CD14-positive monocyte (primary cell): ENCODE results near the gene FSHR. TPM values are rescaled to one million over a fixed set of nuclear protein-coding genes. Genes with fewer than 3 reads are reported as not detected.

Experiments used
- DNase-seq, 3 donors: peaks; one replicate each; pipeline ENCODE4 v3.0.0-alpha.2; 2011 to 2022
- H2AFZ ChIP-seq: 2 replicates; pipeline ENCODE4 v1.6.0; 2012; ENCODE audit warnings: mild to moderate bottlenecking, low read depth, low read length, inconsistent platforms; ENCODE audit not compliant: insufficient read depth, poor library complexity, severe bottlenecking
- H3K27ac ChIP-seq, 2 donors: 1 replicate in 1 of 2; 2 replicates in 1 of 2; pipeline ENCODE4 v1.5.1; 2012 to 2013; ENCODE audit warnings: low read length in 2 of 2, control low read depth in 1 of 2, inconsistent platforms in 1 of 2, low read depth in 1 of 2, mild to moderate bottlenecking in 1 of 2
- H3K27me3 ChIP-seq, 2 donors: one replicate each; pipeline versions ENCODE4 v1.6.0 to v1.6.1; 2011 to 2013; ENCODE audit warnings: low read length in 2 of 2; ENCODE audit not compliant: control insufficient read depth in 2 of 2, insufficient read depth in 2 of 2
- H3K36me3 ChIP-seq, 2 donors: replicated peaks in 1 of 2; 1 replicate in 1 of 2; 2 replicates in 1 of 2; pipeline versions ENCODE4 v1.5.1 to v1.6.1; 2012 to 2013; ENCODE audit warnings: low read length in 2 of 2, control low read depth in 1 of 2, inconsistent platforms in 1 of 2, mild to moderate bottlenecking in 1 of 2; ENCODE audit not compliant: insufficient read depth in 2 of 2, control insufficient read depth in 1 of 2
- H3K4me1 ChIP-seq, 2 donors: 1 replicate in 1 of 2; 2 replicates in 1 of 2; pipeline versions ENCODE4 v1.5.1 to v1.6.1; 2012 to 2013; ENCODE audit warnings: low read length in 2 of 2, control low read depth in 1 of 2, inconsistent platforms in 1 of 2, mild to moderate bottlenecking in 1 of 2, moderate library complexity in 1 of 2; ENCODE audit not compliant: insufficient read depth in 2 of 2, control insufficient read depth in 1 of 2
- H3K4me2 ChIP-seq: replicated peaks from 2 replicates; pipeline ENCODE3; 2012; ENCODE audit warnings: low read length, moderate library complexity, mild to moderate bottlenecking; ENCODE audit not compliant: poor library complexity, severe bottlenecking; ENCODE audit errors: extremely low read depth
- H3K4me3 ChIP-seq, 3 experiments: fragments of 200-600 bp in 1 of 3; sonication (generic) in 1 of 3; replicated peaks in 1 of 3; 1 replicate in 2 of 3; 2 replicates in 1 of 3; pipeline ENCODE4 v1.5.1; 2011 to 2013; ENCODE audit warnings: low read length in 3 of 3, mild to moderate bottlenecking in 3 of 3, control low read depth in 2 of 3, low read depth in 2 of 3, inconsistent platforms in 1 of 3, moderate library complexity in 1 of 3
- H3K79me2 ChIP-seq: 2 replicates; pipeline ENCODE4 v1.6.0; 2012; ENCODE audit warnings: mild to moderate bottlenecking, control low read depth, inconsistent platforms, low read length, moderate library complexity; ENCODE audit not compliant: insufficient read depth
- H3K9ac ChIP-seq: 2 replicates; pipeline ENCODE4 v1.6.0; 2017; ENCODE audit warnings: low read length, mild to moderate bottlenecking; ENCODE audit not compliant: insufficient read depth, poor library complexity, severe bottlenecking
- H3K9me3 ChIP-seq, 2 donors: replicated peaks in 1 of 2; 1 replicate in 1 of 2; 2 replicates in 1 of 2; pipeline versions ENCODE4 v1.5.1 to v1.6.1; 2012 to 2013; ENCODE audit warnings: low read length in 2 of 2, control low read depth in 1 of 2; ENCODE audit not compliant: control insufficient read depth in 1 of 2, insufficient read depth in 1 of 2
- H4K20me1 ChIP-seq: 2 replicates; pipeline ENCODE4 v1.6.0; 2012; ENCODE audit warnings: mild to moderate bottlenecking, low read length, control low read depth, moderate library complexity; ENCODE audit not compliant: insufficient read depth
- H3K27ac Mint-ChIP-seq, 7 donors: one replicate each; pipeline ENCODE4 v1.8.0; 2020; ENCODE audit warnings: mild to moderate bottlenecking in 7 of 7, mixed read lengths in 7 of 7, moderate library complexity in 6 of 7, inconsistent platforms in 2 of 7
- H3K27me3 Mint-ChIP-seq, 3 donors: one replicate each; pipeline ENCODE4 v1.8.0; 2021 to 2022; ENCODE audit warnings: low read depth in 3 of 3, mild to moderate bottlenecking in 3 of 3, mixed read lengths in 3 of 3, moderate library complexity in 3 of 3, inconsistent platforms in 1 of 3
- H3K36me3 Mint-ChIP-seq, 2 donors: one replicate each; pipeline ENCODE4 v1.8.0; 2020; ENCODE audit warnings: mixed read lengths in 2 of 2, inconsistent platforms in 1 of 2, mild to moderate bottlenecking in 1 of 2
- H3K4me1 Mint-ChIP-seq: one replicate; pipeline ENCODE4 v1.8.0; 2020; ENCODE audit warnings: mild to moderate bottlenecking, mixed read lengths
- H3K4me3 Mint-ChIP-seq, 2 donors: one replicate each; pipeline ENCODE4 v1.8.0; 2020; ENCODE audit warnings: mild to moderate bottlenecking in 2 of 2, mixed read lengths in 2 of 2, moderate library complexity in 1 of 2
- H3K9me3 Mint-ChIP-seq, 7 donors: one replicate each; pipeline ENCODE4 v1.8.0; 2020 to 2022; ENCODE audit warnings: mixed read lengths in 7 of 7, mild to moderate bottlenecking in 6 of 7, moderate library complexity in 6 of 7, inconsistent platforms in 2 of 7
- WGBS: methylation state at CpG from one replicate; pipeline ENCODE4 v1.1.5; 2013; ENCODE audit warnings: missing lambda C conversion rate; ENCODE audit not compliant: insufficient coverage; 5-methylcytosine and 5-hydroxymethylcytosine counted together
- intact Hi-C, 2 donors: fragments of 100-400 bp; cut with micrococcal nuclease; formaldehyde crosslinking; loops; one replicate each; pipeline versions ENCODE4 v1.15.0 to v1.15.1; 2023
- polyA plus RNA-seq, 3 donors: library from polyadenylated mRNA; depleted of rRNA in 1 of 3; unstranded in 2 of 3; stranded (reverse) in 1 of 3; fragments of 300-500 nt in 2 of 3; fragments of >200 nt in 1 of 3; fragmentation: Illumina TruSeq in 2 of 3; gene quantifications; 1 replicate in 2 of 3; 2 replicates in 1 of 3; pipeline ENCODE4 v1.2.3, GENCODE V29; 2012 to 2021
- TF ChIP-seq, protein P1 (sequence below): fragments of 200-600 bp; IDR thresholded peaks from one replicate; pipeline ENCODE4 v1.8.0; 2022; ENCODE audit warnings: antibody characterized with exemption, mild to moderate bottlenecking

FSHR gene
- polyA plus RNA-seq, 3 donors = not detected

DNA sequence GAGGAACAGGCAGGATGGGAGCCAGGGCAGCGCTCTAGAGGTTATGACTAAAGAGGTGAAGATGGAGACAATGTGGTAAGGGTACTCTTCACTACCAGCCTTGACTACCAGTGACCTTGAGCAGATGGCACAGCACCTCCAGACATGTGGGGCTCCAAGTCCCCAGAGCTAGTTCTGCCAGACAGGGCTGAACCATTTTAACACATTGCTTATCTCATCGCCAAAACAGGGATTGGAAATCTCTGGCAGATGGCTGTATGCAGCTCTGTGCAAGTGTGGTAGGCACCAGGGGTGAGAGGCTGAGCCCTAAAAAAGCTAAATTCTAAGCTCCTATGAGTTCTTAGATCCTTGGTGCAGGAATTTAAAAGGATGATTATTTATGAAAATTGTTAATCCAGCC is 41.3 kb downstream of the FSHR start:
- Histone ChIP-seq H3K4me1 (no peaks in the 10 kb centered on the region), H2AFZ (no peak overlapping the region), H3K27me3 (no peaks in the 10 kb centered on the region), H3K4me2 (no peak overlapping the region), H3K9ac (no peak overlapping the region), H3K27ac (no peak overlapping the region), H4K20me1 (no peaks in the 10 kb centered on the region), H3K79me2 (no peaks in the 10 kb centered on the region), H3K9me3 (no peaks in the 10 kb centered on the region), H3K4me3 (no peak overlapping the region), H3K36me3 (no peaks in the 10 kb centered on the region)
- Mint-ChIP-seq H3K4me1 (no peaks in the 10 kb centered on the region), H3K36me3 (no peaks in the 10 kb centered on the region), H3K27me3 (peaks cover 0 to 3% (median 2%) of the 10 kb centered on the region in 3 donors), H3K9me3 (peaks cover 0 to 7% (median 0%) of the 10 kb centered on the region in 7 donors), H3K4me3 (no peak overlapping the region), H3K27ac (no peak overlapping the region)
- DNase-seq = no peak
- intact Hi-C loops = no loop called here
- TF ChIP-seq, protein P1, sequence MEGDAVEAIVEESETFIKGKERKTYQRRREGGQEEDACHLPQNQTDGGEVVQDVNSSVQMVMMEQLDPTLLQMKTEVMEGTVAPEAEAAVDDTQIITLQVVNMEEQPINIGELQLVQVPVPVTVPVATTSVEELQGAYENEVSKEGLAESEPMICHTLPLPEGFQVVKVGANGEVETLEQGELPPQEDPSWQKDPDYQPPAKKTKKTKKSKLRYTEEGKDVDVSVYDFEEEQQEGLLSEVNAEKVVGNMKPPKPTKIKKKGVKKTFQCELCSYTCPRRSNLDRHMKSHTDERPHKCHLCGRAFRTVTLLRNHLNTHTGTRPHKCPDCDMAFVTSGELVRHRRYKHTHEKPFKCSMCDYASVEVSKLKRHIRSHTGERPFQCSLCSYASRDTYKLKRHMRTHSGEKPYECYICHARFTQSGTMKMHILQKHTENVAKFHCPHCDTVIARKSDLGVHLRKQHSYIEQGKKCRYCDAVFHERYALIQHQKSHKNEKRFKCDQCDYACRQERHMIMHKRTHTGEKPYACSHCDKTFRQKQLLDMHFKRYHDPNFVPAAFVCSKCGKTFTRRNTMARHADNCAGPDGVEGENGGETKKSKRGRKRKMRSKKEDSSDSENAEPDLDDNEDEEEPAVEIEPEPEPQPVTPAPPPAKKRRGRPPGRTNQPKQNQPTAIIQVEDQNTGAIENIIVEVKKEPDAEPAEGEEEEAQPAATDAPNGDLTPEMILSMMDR = no peak
- WGBS = no CpG with 5 or more reads among the region's 2 CpGs

DNA sequence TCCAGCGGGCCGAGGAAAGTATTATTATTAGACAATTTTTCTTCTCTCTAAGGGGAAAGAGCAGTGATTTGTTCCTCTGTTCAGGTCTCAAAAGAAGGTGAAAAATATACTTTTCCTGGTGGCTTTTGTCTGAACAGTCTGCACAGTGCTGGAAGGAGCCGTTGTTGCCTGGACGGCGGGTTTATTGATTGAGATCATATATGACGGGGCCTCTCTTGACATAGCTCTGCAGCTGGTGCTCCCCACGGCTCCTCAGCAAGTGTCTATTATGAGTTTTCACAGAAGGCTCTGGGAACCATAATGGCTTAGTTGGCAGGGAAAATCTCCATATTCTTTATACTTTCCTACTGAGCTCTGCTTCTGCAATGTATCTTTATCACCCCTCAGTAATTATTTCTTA is 42.9 kb downstream of the FSHR start:
- Histone ChIP-seq H3K36me3 (no peaks in the 10 kb centered on the region), H3K4me3 (no peak overlapping the region), H3K9me3 (no peaks in the 10 kb centered on the region), H3K4me2 (no peak overlapping the region), H2AFZ (no peak overlapping the region), H3K27ac (no peak overlapping the region), H3K4me1 (no peaks in the 10 kb centered on the region), H3K79me2 (no peaks in the 10 kb centered on the region), H4K20me1 (no peaks in the 10 kb centered on the region), H3K9ac (no peak overlapping the region), H3K27me3 (no peaks in the 10 kb centered on the region)
- 91% methylated on average over 5 of the region's 7 CpGs for WGBS
- H3K27ac Mint-ChIP-seq = no peak overlapping the region
- H3K27me3 Mint-ChIP-seq = peaks cover 0 to 2% (median 0%) of the 10 kb centered on the region in 3 donors
- H3K36me3 Mint-ChIP-seq = no peaks in the 10 kb centered on the region
- no peaks in the 10 kb centered on the region for H3K4me1 Mint-ChIP-seq
- H3K9me3 Mint-ChIP-seq = peaks cover 0 to 4% (median 0%) of the 10 kb centered on the region in 7 donors
- DNase-seq = no peak
- H3K4me3 Mint-ChIP-seq = no peak overlapping the region
- TF ChIP-seq, protein P1 = no peak
- intact Hi-C loops = no loop called here
